Measurements from ENCODE around the gene IQGAP2. TPM values are rescaled to one million over a fixed set of nuclear protein-coding genes. Genes with fewer than 3 reads are reported as not detected.

Gene IQGAP2
- total RNA-seq, 2 experiments from 2014 or later = 62.7 to 74.9 TPM

- Mint-ChIP-seq H3K4me3 (no peak overlapping the region), H3K27me3 (no peaks in the 10 kb centered on the region), H3K9me3 (no peaks in the 10 kb centered on the region), H3K27ac (no peak overlapping the region), H3K4me1 (no peaks in the 10 kb centered on the region), H3K36me3 (peaks cover 22% of the 10 kb centered on the region)
- DNase-seq = no peak
- POLR2A ChIA-PET = no interaction called here
- no peak for ATAC-seq (ENCODE audit: low read depth)
Measured at GRCh38 chr5:76703707-76704106, 300.6 kb downstream of the IQGAP2 start.

GRCh38 chr5:76704131-76704663, 301.1 kb downstream of the IQGAP2 start:
- H3K27ac Mint-ChIP-seq = no peak overlapping the region

GRCh38 chr5:76705574-76705973, 302.5 kb downstream of the IQGAP2 start:
- Mint-ChIP-seq H3K4me1 (no peaks in the 10 kb centered on the region), H3K27me3 (no peaks in the 10 kb centered on the region)

More at GRCh38 chr5:76704131-76704663, 301.1 kb downstream of the IQGAP2 start:
- Mint-ChIP-seq H3K9me3 (no peaks in the 10 kb centered on the region), H3K27me3 (no peaks in the 10 kb centered on the region), H3K4me3 (no peak overlapping the region), H3K4me1 (no peaks in the 10 kb centered on the region), H3K36me3 (peaks cover 22% of the 10 kb centered on the region)
- ATAC-seq (ENCODE audit: low read depth) (no peak), DNase-seq (no peak)
- POLR2A ChIA-PET = no interaction called here

GRCh38 chr5:76709762-76710161, 306.7 kb downstream of the IQGAP2 start:
- Mint-ChIP-seq H3K4me3 (no peak overlapping the region), H3K9me3 (no peaks in the 10 kb centered on the region), H3K27ac (no peak overlapping the region), H3K36me3 (peaks cover 3% of the 10 kb centered on the region), H3K4me1 (peaks cover 12% of the 10 kb centered on the region), H3K27me3 (peaks cover 5% of the 10 kb centered on the region)
- no peak for ATAC-seq (ENCODE audit: low read depth)
- POLR2A ChIA-PET = no interaction called here
- no peak for DNase-seq

More at GRCh38 chr5:76705574-76705973, 302.5 kb downstream of the IQGAP2 start:
- Mint-ChIP-seq H3K27ac (no peak overlapping the region), H3K36me3 (peaks cover 21% of the 10 kb centered on the region), H3K4me3 (no peak overlapping the region), H3K9me3 (no peaks in the 10 kb centered on the region)
- DNase-seq (no peak), ATAC-seq (ENCODE audit: low read depth) (no peak)
- POLR2A ChIA-PET = interaction anchor here (1.4 kb wide), 1 partner anchor 10 kb away, joined by 3 read pairs; no protein-coding TSS in a partner anchor

- H3K9me3 Mint-ChIP-seq = no peaks in the 10 kb centered on the region
- POLR2A ChIA-PET = no interaction called here
- no peak overlapping the region for H3K4me3 Mint-ChIP-seq
- peaks cover 3% of the 10 kb centered on the region for H3K36me3 Mint-ChIP-seq
- H3K4me1 Mint-ChIP-seq = peaks cover 14% of the 10 kb centered on the region
- no peak for DNase-seq
- no peak overlapping the region for H3K27ac Mint-ChIP-seq
- H3K27me3 Mint-ChIP-seq = peaks cover 5% of the 10 kb centered on the region
- ATAC-seq (ENCODE audit: low read depth) = no peak
Measured at GRCh38 chr5:76710991-76711390, 307.9 kb downstream of the IQGAP2 start.

GRCh38 chr5:76714751-76715485, 311.8 kb downstream of the IQGAP2 start:
- POLR2A ChIA-PET = interaction anchor here (0.6 to 2.4 kb wide), 4 partner anchors 10 to 59 kb away, joined by 3 to 11 read pairs (median 4); no protein-coding TSS in a partner anchor
- peaks cover 25% of the 10 kb centered on the region for H3K4me1 Mint-ChIP-seq
- peak overlapping the region; percentile 85 for H3K4me3 Mint-ChIP-seq
- peak overlapping the region; percentile 34 for H3K27ac Mint-ChIP-seq
- H3K9me3 Mint-ChIP-seq = no peaks in the 10 kb centered on the region
- peak; percentile 61 for DNase-seq
- peaks cover 9% of the 10 kb centered on the region for H3K36me3 Mint-ChIP-seq
- peaks cover 25% of the 10 kb centered on the region for H3K27me3 Mint-ChIP-seq
- peak; percentile 44 for ATAC-seq (ENCODE audit: low read depth)

- POLR2A ChIA-PET = interaction anchor here (0.6 to 2.4 kb wide), 4 partner anchors 10 to 59 kb away, joined by 3 to 11 read pairs (median 4); no protein-coding TSS in a partner anchor
- peaks cover 9% of the 10 kb centered on the region for H3K36me3 Mint-ChIP-seq
- ATAC-seq (ENCODE audit: low read depth) = no peak
- H3K9me3 Mint-ChIP-seq = no peaks in the 10 kb centered on the region
- no peak for DNase-seq
- H3K4me3 Mint-ChIP-seq = peak overlapping the region; percentile 85
- peak overlapping the region; percentile 34 for H3K27ac Mint-ChIP-seq
- H3K4me1 Mint-ChIP-seq = peaks cover 25% of the 10 kb centered on the region
- H3K27me3 Mint-ChIP-seq = peaks cover 25% of the 10 kb centered on the region
Measured at GRCh38 chr5:76715486-76715735, 312.3 kb downstream of the IQGAP2 start.

- peaks cover 25% of the 10 kb centered on the region for H3K4me1 Mint-ChIP-seq
- H3K9me3 Mint-ChIP-seq = no peaks in the 10 kb centered on the region
- POLR2A ChIA-PET = interaction anchor here (0.6 to 2.4 kb wide), 4 partner anchors 11 to 58 kb away, joined by 3 to 11 read pairs (median 4); no protein-coding TSS in a partner anchor
- DNase-seq (peak; percentile 78), ATAC-seq (ENCODE audit: low read depth) (peak; percentile 73)
- peak within 1 kb of the TSS; percentile 78 for H3K27ac Mint-ChIP-seq
- H3K27me3 Mint-ChIP-seq = peaks cover 25% of the 10 kb centered on the region
- H3K36me3 Mint-ChIP-seq = peaks cover 8% of the 10 kb centered on the region
- peak within 1 kb of the TSS; percentile 85 for H3K4me3 Mint-ChIP-seq
Measured at GRCh38 chr5:76715736-76716455, 312.8 kb downstream of the IQGAP2 start, which contains the start of gene F2R. Gene F2R, plus strand, starts transcription at chr5:76716126. Its CDS starts 182 bp downstream, at chr5:76716308.

- H3K36me3 Mint-ChIP-seq = peaks cover 8% of the 10 kb centered on the region
- ATAC-seq (ENCODE audit: low read depth) (no peak), DNase-seq (peak; percentile 43)
- peaks cover 26% of the 10 kb centered on the region for H3K4me1 Mint-ChIP-seq
- POLR2A ChIA-PET = interaction anchor here (1.9 kb wide), 1 partner anchor 23 kb away, joined by 9 read pairs; no protein-coding TSS in a partner anchor
- H3K27ac Mint-ChIP-seq = peak overlapping the region; percentile 78
- peak overlapping the region; percentile 85 for H3K4me3 Mint-ChIP-seq
- peaks cover 25% of the 10 kb centered on the region for H3K27me3 Mint-ChIP-seq
- no peaks in the 10 kb centered on the region for H3K9me3 Mint-ChIP-seq
Measured at GRCh38 chr5:76716456-76717157, 313.5 kb downstream of the IQGAP2 start.

- no peak overlapping the region for H3K27ac Mint-ChIP-seq
- peaks cover 26% of the 10 kb centered on the region for H3K4me1 Mint-ChIP-seq
- H3K27me3 Mint-ChIP-seq = peaks cover 25% of the 10 kb centered on the region
- peak overlapping the region; percentile 85 for H3K4me3 Mint-ChIP-seq
- ATAC-seq (ENCODE audit: low read depth) (no peak), DNase-seq (no peak)
- H3K36me3 Mint-ChIP-seq = peaks cover 8% of the 10 kb centered on the region
- POLR2A ChIA-PET = interaction anchor here (1.9 kb wide), 1 partner anchor 22 kb away, joined by 9 read pairs; no protein-coding TSS in a partner anchor
- H3K9me3 Mint-ChIP-seq = no peaks in the 10 kb centered on the region
Measured at GRCh38 chr5:76717222-76718083, 314.4 kb downstream of the IQGAP2 start.

GRCh38 chr5:76718381-76718832, 315.3 kb downstream of the IQGAP2 start:
- H3K9me3 Mint-ChIP-seq = no peaks in the 10 kb centered on the region
- POLR2A ChIA-PET = interaction anchor here (0.6 to 1.9 kb wide), 2 partner anchors 21 to 53 kb away, joined by 3 to 9 read pairs; no protein-coding TSS in a partner anchor
- no peak overlapping the region for H3K4me3 Mint-ChIP-seq
- DNase-seq (no peak), ATAC-seq (ENCODE audit: low read depth) (no peak)
- no peak overlapping the region for H3K27ac Mint-ChIP-seq
- peaks cover 10% of the 10 kb centered on the region for H3K36me3 Mint-ChIP-seq
- H3K4me1 Mint-ChIP-seq = peaks cover 26% of the 10 kb centered on the region
- peaks cover 25% of the 10 kb centered on the region for H3K27me3 Mint-ChIP-seq

- peaks cover 10% of the 10 kb centered on the region for H3K36me3 Mint-ChIP-seq
- H3K4me1 Mint-ChIP-seq = peaks cover 24% of the 10 kb centered on the region
- POLR2A ChIA-PET = interaction anchor here (0.6 kb wide), 1 partner anchor 53 kb away, joined by 3 read pairs; no protein-coding TSS in a partner anchor
- peaks cover 22% of the 10 kb centered on the region for H3K27me3 Mint-ChIP-seq
- no peak for ATAC-seq (ENCODE audit: low read depth)
- no peaks in the 10 kb centered on the region for H3K9me3 Mint-ChIP-seq
- DNase-seq = no peak
- no peak overlapping the region for H3K27ac Mint-ChIP-seq
- no peak overlapping the region for H3K4me3 Mint-ChIP-seq
Measured at GRCh38 chr5:76718880-76719279, 315.8 kb downstream of the IQGAP2 start.

Data from activated naive CD8-positive, alpha-beta T cell treated with anti-CD3 and anti-CD28 coated beads, Interleukin-2, amount 10 ng/mL, durations not matched to agents 7 days and 5 days (primary cell).